HG02623 (cell line): ENCODE measurements around the gene SMAD5.

Experiments used
- ATAC-seq: cut with Tn5 transposase; IDR thresholded peaks from one replicate; pipeline ENCODE4 v1.9.1; 2021; ENCODE audit warnings: moderate library complexity; ENCODE audit not compliant: unreplicated experiment

Gene SMAD5

GRCh38 chr5:136153581-136154236 lies 21.1 kb downstream of the SMAD5 start:
- no peak for ATAC-seq

GRCh38 chr5:136155078-136155477 lies 22.4 kb downstream of the SMAD5 start:
- ATAC-seq: no peak

GRCh38 chr5:136155761-136156160 lies 23.1 kb downstream of the SMAD5 start:
- no peak for ATAC-seq

GRCh38 chr5:136157514-136157913 lies 24.9 kb downstream of the SMAD5 start:
- ATAC-seq: no peak

- no peak for ATAC-seq
Measured at GRCh38 chr5:136159457-136159856, 26.8 kb downstream of the SMAD5 start.

GRCh38 chr5:136162008-136162407 lies 29.4 kb downstream of the SMAD5 start:
- ATAC-seq: no peak

GRCh38 chr5:136164226-136164625 lies 31.6 kb downstream of the SMAD5 start:
- ATAC-seq: no peak

GRCh38 chr5:136166909-136167308 lies 34.3 kb downstream of the SMAD5 start:
- peak; percentile 58 for ATAC-seq

GRCh38 chr5:136169218-136169617 lies 36.6 kb downstream of the SMAD5 start:
- no peak for ATAC-seq

- peak; percentile 82 for ATAC-seq
Measured at GRCh38 chr5:136174021-136174659, 41.5 kb downstream of the SMAD5 start.

- no peak for ATAC-seq
Measured at GRCh38 chr5:136182618-136183017, 50.0 kb downstream of the SMAD5 start.

- ATAC-seq: no peak
Measured at GRCh38 chr5:136185974-136186665, 53.5 kb downstream of the SMAD5 start.

- no peak for ATAC-seq
Measured at GRCh38 chr5:136186796-136187195, 54.2 kb downstream of the SMAD5 start.

GRCh38 chr5:136188859-136189258 lies 56.2 kb downstream of the SMAD5 start:
- ATAC-seq: no peak

- no peak for ATAC-seq
Measured at GRCh38 chr5:136190091-136190720, 57.6 kb downstream of the SMAD5 start.

GRCh38 chr5:136190904-136191303 lies 58.3 kb downstream of the SMAD5 start:
- no peak for ATAC-seq

GRCh38 chr5:136191304-136192014 lies 58.8 kb downstream of the SMAD5 start:
- no peak for ATAC-seq

GRCh38 chr5:136192015-136192525 lies 59.4 kb downstream of the SMAD5 start:
- no peak for ATAC-seq

- ATAC-seq: no peak
Measured at GRCh38 chr5:136192526-136193321, 60.1 kb downstream of the SMAD5 start, which contains the start of gene SMIM32. Gene SMIM32 (minus strand): TSS chr5:136193162. CDS start chr5:136192524, 638 bp downstream.
